Measurements from ENCODE around the gene LTA. TPM values are rescaled to one million over a fixed set of nuclear protein-coding genes. Genes with fewer than 3 reads are reported as not detected.
"Not testable (repeated sequence)": the region's sequence is repeated elsewhere in the genome, so short reads cannot be mapped to it uniquely, and the experiment has no call there.

The LTA gene
- total and polyA plus RNA-seq, 2 experiments from 2014 or later: not detected

GRCh38 chr6:31586599-31587281 is 14.7 kb downstream of the LTA start:
- WGBS, 2 experiments (ENCODE audit: low coverage in 1 of 2, low lambda C conversion rate in 2 of 2, missing lambda C conversion rate in 2 of 2): 56 to 63% methylated on average over 9 of the region's 9 CpGs
- H3K27me3 ChIP-seq (replicated peaks; ENCODE audit: insufficient read depth): no peaks in the 10 kb centered on the region

GRCh38 chr6:31587791-31588777 is 16.0 kb downstream of the LTA start:
- in situ Hi-C loops (cut with MboI): no loop called here
- DNase-seq: no peak
- Histone ChIP-seq H3K9me2 (ENCODE audit: insufficient read depth) (no peaks in the 10 kb centered on the region), H3K79me2 (ENCODE audit: insufficient read depth) (no peaks in the 10 kb centered on the region), H3K36me3 (ENCODE audit: low read depth) (no peaks in the 10 kb centered on the region), H3K9ac (no peak overlapping the region), H3K9me3 (ENCODE audit: low read depth) (no peaks in the 10 kb centered on the region), H3K4me1 (ENCODE audit: insufficient read depth) (0 out of 2 replicates have a peak, but pooled peaks cover 4% of the 10 kb centered on the region), H4K20me1 (ENCODE audit: insufficient read depth) (no peaks in the 10 kb centered on the region), H3K4me2 (ENCODE audit: unreplicated experiment) (no peak overlapping the region), H3K27ac (no peak overlapping the region), H3K4me3 (no peak overlapping the region), H2AFZ (no peak overlapping the region), H3F3A (ENCODE audit: insufficient read depth) (no peaks in the 10 kb centered on the region), H3K27me3 (replicated peaks; ENCODE audit: insufficient read depth) (no peaks in the 10 kb centered on the region)
- 67 to 69% methylated on average over 10 to 12 of the region's 12 CpGs for WGBS, 2 experiments (ENCODE audit: low coverage in 1 of 2, low lambda C conversion rate in 2 of 2, missing lambda C conversion rate in 2 of 2)
- no peak for TF ChIP-seq EZH2 (IDR thresholded peaks at IDR 0.05; ENCODE audit: insufficient read depth, poor library complexity, severe bottlenecking)

More at GRCh38 chr6:31586599-31587281, 14.7 kb downstream of the LTA start:
- H3F3A ChIP-seq (ENCODE audit: insufficient read depth): no peaks in the 10 kb centered on the region
- H2AFZ ChIP-seq: no peak overlapping the region
- no peaks in the 10 kb centered on the region for H3K9me2 ChIP-seq (ENCODE audit: insufficient read depth)
- H4K20me1 ChIP-seq (ENCODE audit: insufficient read depth): no peaks in the 10 kb centered on the region
- DNase-seq: no peak
- peaks cover 5% of the 10 kb centered on the region; the same call in 1 of the 2 replicates for H3K4me1 ChIP-seq (ENCODE audit: insufficient read depth)
- no peak overlapping the region for H3K4me3 ChIP-seq
- H3K27ac ChIP-seq: no peak overlapping the region
- no peak for TF ChIP-seq EZH2phosphoT487 (IDR thresholded peaks at IDR 0.05; ENCODE audit: insufficient read depth, low read depth)
- no peak for TF ChIP-seq EZH2 (IDR thresholded peaks at IDR 0.05; ENCODE audit: insufficient read depth, poor library complexity, severe bottlenecking)
- no peak overlapping the region for H3K4me2 ChIP-seq (ENCODE audit: unreplicated experiment)
- in situ Hi-C loops (cut with MboI): no loop called here
- H3K9ac ChIP-seq: no peak overlapping the region
- no peaks in the 10 kb centered on the region for H3K9me3 ChIP-seq (ENCODE audit: low read depth)
- H3K79me2 ChIP-seq (ENCODE audit: insufficient read depth): no peaks in the 10 kb centered on the region
- H3K36me3 ChIP-seq (ENCODE audit: low read depth): no peaks in the 10 kb centered on the region

- peak; percentile 50 for DNase-seq
- Histone ChIP-seq H3K4me2 (ENCODE audit: unreplicated experiment) (peak overlapping the region; percentile 20), H3K4me3 (no peak overlapping the region), H3K4me1 (ENCODE audit: insufficient read depth) (0 out of 2 replicates have a peak, but pooled peaks cover 4% of the 10 kb centered on the region), H3K36me3 (ENCODE audit: low read depth) (no peaks in the 10 kb centered on the region), H3F3A (ENCODE audit: insufficient read depth) (no peaks in the 10 kb centered on the region), H2AFZ (peak overlapping the region; percentile 86), H3K79me2 (ENCODE audit: insufficient read depth) (no peaks in the 10 kb centered on the region), H3K9me3 (ENCODE audit: low read depth) (no peaks in the 10 kb centered on the region), H3K9me2 (ENCODE audit: insufficient read depth) (no peaks in the 10 kb centered on the region), H3K27me3 (replicated peaks; ENCODE audit: insufficient read depth) (no peaks in the 10 kb centered on the region), H3K27ac (no peak overlapping the region), H4K20me1 (ENCODE audit: insufficient read depth) (no peaks in the 10 kb centered on the region), H3K9ac (no peak overlapping the region)
- TF ChIP-seq EZH2phosphoT487 (IDR thresholded peaks at IDR 0.05; ENCODE audit: insufficient read depth, low read depth) (no peak), EZH2 (IDR thresholded peaks at IDR 0.05; ENCODE audit: insufficient read depth, poor library complexity, severe bottlenecking) (no peak)
- 27 to 35% methylated on average over 9 of the region's 9 CpGs for WGBS, 2 experiments (ENCODE audit: low coverage in 1 of 2, low lambda C conversion rate in 2 of 2, missing lambda C conversion rate in 2 of 2)
- in situ Hi-C loops (cut with MboI): no loop called here
These were observed 17.0 kb downstream of the LTA start for GRCh38 chr6:31588871-31589650.

GRCh38 chr6:31590691-31591090 is 18.6 kb downstream of the LTA start:
- not testable (repeated sequence) for H3K27ac ChIP-seq; H3K79me2 ChIP-seq (ENCODE audit: insufficient read depth); H3K4me3 ChIP-seq; H4K20me1 ChIP-seq (ENCODE audit: insufficient read depth); H2AFZ ChIP-seq; H3K27me3 ChIP-seq (replicated peaks; ENCODE audit: insufficient read depth); H3F3A ChIP-seq (ENCODE audit: insufficient read depth); H3K4me2 ChIP-seq (ENCODE audit: unreplicated experiment); H3K4me1 ChIP-seq (ENCODE audit: insufficient read depth); H3K9ac ChIP-seq; H3K9me2 ChIP-seq (ENCODE audit: insufficient read depth); H3K36me3 ChIP-seq (ENCODE audit: low read depth); H3K9me3 ChIP-seq (ENCODE audit: low read depth); DNase-seq
- 67 to 68% methylated on average over 5 of the region's 5 CpGs for WGBS, 2 experiments (ENCODE audit: low coverage in 1 of 2, low lambda C conversion rate in 2 of 2, missing lambda C conversion rate in 2 of 2)
- in situ Hi-C loops (cut with MboI): loop anchor here (10.0 kb wide), 1 partner anchor 96 kb away; the partner anchor contains the start of gene MICB

All from GM23248 (cell line).